HepG2 (cell line): ENCODE results near the gene ZNF280A. TPM values are rescaled to one million over a fixed set of nuclear protein-coding genes. Genes with fewer than 3 reads are reported as not detected.

Experiments
- ARNTL ChIP-seq: sonication (generic); formaldehyde crosslinking; IDR thresholded peaks from 2 replicates; pipeline ENCODE4 v1.4.0; 2020; ENCODE audit warnings: mild to moderate bottlenecking, missing genetic modification reagents
- FOXA1 ChIP-seq, 2 experiments: fragments of 450-650 bp in 1 of 2; sonication (generic) in 1 of 2; formaldehyde crosslinking in 1 of 2; IDR thresholded peaks; 2 replicates each; pipeline versions ENCODE4 v1.4.0 to v1.6.1; 2016 to 2020; ENCODE audit warnings: missing genetic modification reagents in 1 of 2
- GATAD1 ChIP-seq: IDR thresholded peaks from 2 replicates; pipeline ENCODE4 v1.6.1; 2016; ENCODE audit warnings: missing genetic modification reagents, missing compliant biosample characterization
- HNF4G ChIP-seq, 2 experiments: sonication (generic) in 1 of 2; formaldehyde crosslinking in 1 of 2; IDR thresholded peaks; 2 replicates each; pipeline versions ENCODE4 v1.4.0 to v1.6.1; 2011 to 2020; ENCODE audit warnings: borderline replicate concordance in 2 of 2, low read depth in 2 of 2, mild to moderate bottlenecking in 2 of 2, low read length in 1 of 2, missing genetic modification reagents in 1 of 2, moderate library complexity in 1 of 2
- KDM3A ChIP-seq: IDR thresholded peaks from 2 replicates; pipeline ENCODE4 v1.6.1; 2018; ENCODE audit warnings: low read depth, missing compliant biosample characterization
- KDM5B ChIP-seq: sonication (generic); formaldehyde crosslinking; IDR thresholded peaks from 2 replicates; pipeline ENCODE4 v1.4.0; 2020; ENCODE audit warnings: missing genetic modification reagents, mild to moderate bottlenecking, borderline replicate concordance
- LCORL ChIP-seq, 2 experiments: fragments of 450-650 bp in 1 of 2; sonication (generic) in 1 of 2; formaldehyde crosslinking in 1 of 2; IDR thresholded peaks; 2 replicates each; pipeline versions ENCODE4 v1.5.0 to v1.6.1; 2017 to 2020; ENCODE audit warnings: antibody characterized with exemption in 1 of 2, missing genetic modification reagents in 1 of 2
- PPARG ChIP-seq: conservative IDR thresholded peaks from 2 replicates; pipeline ENCODE4 v1.6.1; 2016; ENCODE audit warnings: missing biosample characterization, missing genetic modification reagents
- SAP130 ChIP-seq: IDR thresholded peaks from 2 replicates; pipeline ENCODE4 v1.6.1; 2016; ENCODE audit warnings: low read depth
- ZBTB42 ChIP-seq: sonication (generic); formaldehyde crosslinking; IDR thresholded peaks from 2 replicates; pipeline ENCODE4 v1.5.0; 2020; ENCODE audit warnings: mild to moderate bottlenecking, missing genetic modification reagents
- ZBTB8A ChIP-seq: sonication (generic); formaldehyde crosslinking; IDR thresholded peaks from 2 replicates; pipeline ENCODE4 v1.4.0; 2020; ENCODE audit warnings: mild to moderate bottlenecking, low read depth, missing genetic modification reagents, borderline replicate concordance
- ZFP36L2 ChIP-seq: sonication (generic); formaldehyde crosslinking; IDR thresholded peaks from 2 replicates; pipeline ENCODE4 v1.4.0; 2020; ENCODE audit warnings: missing genetic modification reagents
- ZNF256 ChIP-seq: sonication (generic); formaldehyde crosslinking; conservative IDR thresholded peaks from 2 replicates; pipeline ENCODE4 v1.4.0; 2020; ENCODE audit warnings: missing genetic modification reagents
- ZNF619 ChIP-seq: sonication (generic); formaldehyde crosslinking; IDR thresholded peaks from 2 replicates; pipeline ENCODE4 v1.4.0; 2020; ENCODE audit warnings: mild to moderate bottlenecking, missing genetic modification reagents
- ZNF720 ChIP-seq: sonication (generic); formaldehyde crosslinking; IDR thresholded peaks from 2 replicates; pipeline ENCODE4 v1.4.0; 2020; ENCODE audit warnings: missing genetic modification reagents
- ZNF816 ChIP-seq: sonication (generic); formaldehyde crosslinking; IDR thresholded peaks from 2 replicates; pipeline ENCODE4 v1.8.0; 2022; ENCODE audit warnings: missing genetic modification reagents, mild to moderate bottlenecking, borderline replicate concordance
- polyA plus RNA-seq, 8 experiments: library from polyadenylated mRNA; depleted of rRNA in 3 of 8; stranded (reverse) in 7 of 8; unstranded in 1 of 8; fragments of >200 nt; fragmentation: Illumina TruSeq in 4 of 8; extraction: Trizol in 4 of 8; gene quantifications; 2 replicates each; pipeline versions ENCODE4 v1.2.1 to v1.2.3, GENCODE V29; 2011 to 2016; ENCODE audit warnings: low read depth in 4 of 8, missing spikeins in 1 of 8, mixed read lengths in 1 of 8; ENCODE audit not compliant: insufficient read depth in 1 of 8
- total RNA-seq, 5 experiments: library from RNA; depleted of rRNA; stranded (reverse); fragments of >200 nt; fragmentation: Illumina TruSeq; extraction: Trizol; gene quantifications; 2 replicates each; pipeline ENCODE4 v1.2.3, GENCODE V29; 2016; ENCODE audit warnings: low read depth in 1 of 5
- TF ChIP-seq, protein P1 (sequence below): fragments of 450-650 bp; IDR thresholded peaks from 2 replicates; pipeline ENCODE4 v1.6.1; 2017
- TF ChIP-seq, protein P2 (sequence below), 2 experiments: fragments of 450-650 bp in 1 of 2; sonication (generic) in 1 of 2; formaldehyde crosslinking in 1 of 2; IDR thresholded peaks; 2 replicates each; pipeline versions ENCODE4 v1.6.1 to v1.8.0; 2016 to 2022; ENCODE audit warnings: antibody characterized with exemption in 1 of 2, mild to moderate bottlenecking in 1 of 2, missing genetic modification reagents in 1 of 2

Gene ZNF280A
- total and polyA plus RNA-seq, 2 of the 13 experiments (the other 11 are each of a cell fraction or from before 2014, with no cell fraction given) = 1.4 to 2.9 TPM

DNA sequence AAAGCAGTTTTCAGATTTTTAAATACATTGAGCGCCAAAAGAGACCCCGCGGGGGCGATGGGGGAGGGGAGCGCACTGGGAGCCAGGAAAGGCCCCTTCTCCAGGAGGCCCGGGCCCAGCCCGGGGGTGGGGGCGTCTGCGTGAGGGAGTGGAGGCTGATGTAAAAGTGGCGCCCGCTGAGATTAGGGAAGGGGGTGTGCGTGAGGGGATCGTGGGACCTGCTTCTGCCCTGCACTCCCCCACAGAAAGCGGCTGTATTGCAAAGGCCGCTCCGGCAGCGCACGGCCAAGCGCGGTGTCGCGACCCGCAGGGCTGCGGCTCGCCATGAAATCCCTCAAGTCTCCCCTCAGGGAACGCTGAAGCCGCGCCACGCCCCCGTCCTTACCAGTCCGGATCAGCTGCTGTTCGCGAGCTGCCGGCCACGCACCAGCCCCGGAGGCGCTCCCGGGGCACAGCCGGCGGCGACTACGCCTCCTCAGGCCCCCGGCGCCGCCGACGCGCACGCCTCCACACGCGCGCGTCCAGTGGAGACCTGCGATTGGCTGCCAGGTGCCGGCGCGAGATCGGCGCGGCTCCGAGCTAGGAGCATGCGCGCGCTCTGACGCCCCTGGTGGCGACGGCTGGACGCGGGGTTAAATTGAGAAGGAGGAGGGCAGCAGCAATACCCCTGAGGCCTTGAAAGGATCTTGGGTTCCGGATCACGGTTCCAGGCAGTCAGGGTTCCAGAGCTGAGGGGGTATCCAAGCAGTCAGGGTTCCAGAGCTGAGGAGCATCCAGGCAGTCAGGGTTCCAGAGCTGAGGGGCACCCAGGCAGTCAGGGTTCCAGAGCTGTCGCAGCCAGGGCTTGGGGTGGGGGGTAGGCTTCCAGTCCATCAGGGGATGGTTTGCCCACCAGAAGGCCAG lies 11.5 kb downstream of the ZNF280A start, which contains the start of gene ZNF280B (continued):
- TF ChIP-seq ZBTB8A (CRISPR knock-in tag) (no peak), ZNF619 (CRISPR knock-in tag) (no peak; the same call in 1 of the 2 replicates), ZFP36L2 (CRISPR knock-in tag) (no peak), KDM5B (CRISPR knock-in tag) (peak; percentile 79; the same call in 1 of the 2 replicates), KDM3A (CRISPR knock-in tag) (no peak), SAP130 (peak; percentile 93), ZNF816 (CRISPR knock-in tag) (peak; percentile 54; the same call in 1 of the 2 replicates), ZNF256 (CRISPR knock-in tag) (no peak), HNF4G (IDR thresholded peaks at IDR 0.05; ENCODE audit: borderline replicate concordance, low read depth, low read length) (no peak), HNF4G (CRISPR knock-in tag; IDR thresholded peaks at IDR 0.05; ENCODE audit: borderline replicate concordance, low read depth) (no peak; the same call in 1 of the 2 replicates), FOXA1 (IDR thresholded peaks at IDR 0.05) (no peak), FOXA1 (CRISPR knock-in tag; IDR thresholded peaks at IDR 0.05) (peak; percentile 2; the same call in 1 of the 2 replicates), ARNTL (CRISPR knock-in tag) (no peak), GATAD1 (peak; percentile 79), LCORL (IDR thresholded peaks at IDR 0.05) (no peak), LCORL (CRISPR knock-in tag; IDR thresholded peaks at IDR 0.05) (no peak), ZNF720 (CRISPR knock-in tag) (no peak), ZBTB42 (CRISPR knock-in tag) (no peak), PPARG (CRISPR knock-in tag) (no peak)
- TF ChIP-seq, protein P1, sequence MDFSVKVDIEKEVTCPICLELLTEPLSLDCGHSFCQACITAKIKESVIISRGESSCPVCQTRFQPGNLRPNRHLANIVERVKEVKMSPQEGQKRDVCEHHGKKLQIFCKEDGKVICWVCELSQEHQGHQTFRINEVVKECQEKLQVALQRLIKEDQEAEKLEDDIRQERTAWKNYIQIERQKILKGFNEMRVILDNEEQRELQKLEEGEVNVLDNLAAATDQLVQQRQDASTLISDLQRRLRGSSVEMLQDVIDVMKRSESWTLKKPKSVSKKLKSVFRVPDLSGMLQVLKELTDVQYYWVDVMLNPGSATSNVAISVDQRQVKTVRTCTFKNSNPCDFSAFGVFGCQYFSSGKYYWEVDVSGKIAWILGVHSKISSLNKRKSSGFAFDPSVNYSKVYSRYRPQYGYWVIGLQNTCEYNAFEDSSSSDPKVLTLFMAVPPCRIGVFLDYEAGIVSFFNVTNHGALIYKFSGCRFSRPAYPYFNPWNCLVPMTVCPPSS = no peak
- TF ChIP-seq, protein P2, sequence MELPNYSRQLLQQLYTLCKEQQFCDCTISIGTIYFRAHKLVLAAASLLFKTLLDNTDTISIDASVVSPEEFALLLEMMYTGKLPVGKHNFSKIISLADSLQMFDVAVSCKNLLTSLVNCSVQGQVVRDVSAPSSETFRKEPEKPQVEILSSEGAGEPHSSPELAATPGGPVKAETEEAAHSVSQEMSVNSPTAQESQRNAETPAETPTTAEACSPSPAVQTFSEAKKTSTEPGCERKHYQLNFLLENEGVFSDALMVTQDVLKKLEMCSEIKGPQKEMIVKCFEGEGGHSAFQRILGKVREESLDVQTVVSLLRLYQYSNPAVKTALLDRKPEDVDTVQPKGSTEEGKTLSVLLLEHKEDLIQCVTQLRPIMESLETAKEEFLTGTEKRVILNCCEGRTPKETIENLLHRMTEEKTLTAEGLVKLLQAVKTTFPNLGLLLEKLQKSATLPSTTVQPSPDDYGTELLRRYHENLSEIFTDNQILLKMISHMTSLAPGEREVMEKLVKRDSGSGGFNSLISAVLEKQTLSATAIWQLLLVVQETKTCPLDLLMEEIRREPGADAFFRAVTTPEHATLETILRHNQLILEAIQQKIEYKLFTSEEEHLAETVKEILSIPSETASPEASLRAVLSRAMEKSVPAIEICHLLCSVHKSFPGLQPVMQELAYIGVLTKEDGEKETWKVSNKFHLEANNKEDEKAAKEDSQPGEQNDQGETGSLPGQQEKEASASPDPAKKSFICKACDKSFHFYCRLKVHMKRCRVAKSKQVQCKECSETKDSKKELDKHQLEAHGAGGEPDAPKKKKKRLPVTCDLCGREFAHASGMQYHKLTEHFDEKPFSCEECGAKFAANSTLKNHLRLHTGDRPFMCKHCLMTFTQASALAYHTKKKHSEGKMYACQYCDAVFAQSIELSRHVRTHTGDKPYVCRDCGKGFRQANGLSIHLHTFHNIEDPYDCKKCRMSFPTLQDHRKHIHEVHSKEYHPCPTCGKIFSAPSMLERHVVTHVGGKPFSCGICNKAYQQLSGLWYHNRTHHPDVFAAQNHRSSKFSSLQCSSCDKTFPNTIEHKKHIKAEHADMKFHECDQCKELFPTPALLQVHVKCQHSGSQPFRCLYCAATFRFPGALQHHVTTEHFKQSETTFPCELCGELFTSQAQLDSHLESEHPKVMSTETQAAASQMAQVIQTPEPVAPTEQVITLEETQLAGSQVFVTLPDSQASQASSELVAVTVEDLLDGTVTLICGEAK (IDR thresholded peaks at IDR 0.05) = no peak
- TF ChIP-seq, protein P2 (CRISPR knock-in tag; IDR thresholded peaks at IDR 0.05) = no peak
